A549 (cell line): ENCODE results near the gene RBKS. TPM values are rescaled to one million over a fixed set of nuclear protein-coding genes. Genes with fewer than 3 reads are reported as not detected.

Source experiments
- ATAC-seq, 2 experiments: fragments of 200-7000 bp in 1 of 2; fragments of >200 bp in 1 of 2; cut with Nextera tagmentation in 1 of 2; cut with Tn5 transposase in 1 of 2; 3 replicates each; pipeline versions ENCODE4 v1.8.0 to v1.9.1; 2018 to 2020; ENCODE audit warnings: mild to moderate bottlenecking in 1 of 2, moderate library complexity in 1 of 2
- CTCF ChIA-PET: fragments of 300-600 bp; sonication (Branson Sonifier 250); formaldehyde crosslinking; extraction: SDS; loops from one replicate; lab custom pipeline; 2021; ENCODE audit warnings: antibody characterized with exemption, inconsistent platforms; lab: Yijun Ruan, JAX
- POLR2A ChIA-PET: fragments of 350-600 bp; formaldehyde crosslinking; extraction: SDS; loops from one replicate; lab custom pipeline; 2021; ENCODE audit warnings: antibody characterized with exemption, inconsistent platforms; lab: Yijun Ruan, JAX
- DNase-seq, 2 experiments: peaks; one replicate each; pipeline versions ENCODE4 v3.0.0 to v3.0.0-alpha.2; 2011 to 2016; ENCODE audit warnings: low read depth in 1 of 2, low spot score in 1 of 2
- FAIRE-seq: peaks from 2 replicates; lab custom pipeline; 2011; peaks lifted over from hg19 to GRCh38; lab: Jason Lieb, UNC
- H3K27ac ChIP-seq, 2 experiments: fragments of >200 bp; sonication (Bioruptor Twin); formaldehyde crosslinking; 3 replicates each; pipeline ENCODE4 v1.5.1; 2016 to 2017
- H3K4me1 ChIP-seq: fragments of >200 bp; sonication (Bioruptor Twin); formaldehyde crosslinking; 3 replicates; pipeline ENCODE4 v1.6.1; 2016
- H3K4me2 ChIP-seq: fragments of >200 bp; sonication (Bioruptor Twin); formaldehyde crosslinking; 3 replicates; pipeline ENCODE4 v1.6.1; 2016
- H3K4me3 ChIP-seq: fragments of >200 bp; sonication (Bioruptor Twin); formaldehyde crosslinking; 3 replicates; pipeline ENCODE4 v1.5.1; 2016
- H3K9me3 ChIP-seq: fragments of >200 bp; sonication (Bioruptor Twin); formaldehyde crosslinking; 3 replicates; pipeline ENCODE4 v1.6.1; 2016
- FOSL2 ChIP-seq, 2 experiments: fragments of 450-650 bp in 1 of 2; fragments of >200 bp in 1 of 2; sonication (Bioruptor Twin) in 1 of 2; formaldehyde crosslinking; IDR thresholded peaks; 2 replicates each; pipeline versions ENCODE4 v1.5.0 to v1.6.1; 2016 to 2020; ENCODE audit warnings: mild to moderate bottlenecking in 1 of 2, moderate library complexity in 1 of 2
- FOXS1 ChIP-seq: fragments of 250-450 bp; sonication (Bioruptor Pico); IDR thresholded peaks from 2 replicates; pipeline ENCODE4 v1.5.0; 2020; ENCODE audit warnings: mild to moderate bottlenecking, moderate library complexity
- GATA3 ChIP-seq: IDR thresholded peaks from 2 replicates; pipeline ENCODE4 v1.6.1; 2012; ENCODE audit warnings: borderline replicate concordance
- HDAC2 ChIP-seq: fragments of 200-600 bp; sonication (generic); IDR thresholded peaks from 2 replicates; pipeline ENCODE4 v1.6.1; 2016
- KDM1A ChIP-seq: fragments of 200-600 bp; sonication (generic); IDR thresholded peaks from 2 replicates; pipeline ENCODE4 v1.6.1; 2016; ENCODE audit warnings: low read depth, mild to moderate bottlenecking
- MAFK ChIP-seq: fragments of 450-650 bp; IDR thresholded peaks from 2 replicates; pipeline ENCODE4 v1.6.1; 2014; ENCODE audit not compliant: partially characterized antibody
- NR3C1 ChIP-seq: fragments of >200 bp; sonication (Bioruptor Twin); formaldehyde crosslinking; IDR thresholded peaks from 3 replicates; pipeline ENCODE4 v1.6.1; 2017
- POLR2AphosphoS2 ChIP-seq: conservative IDR thresholded peaks from 2 replicates; pipeline ENCODE4 v1.6.1; 2012; ENCODE audit warnings: low read length, improper control_type of control experiment, inconsistent platforms
- RAD21 ChIP-seq, 2 experiments: fragments of >200 bp in 1 of 2; sonication (Bioruptor Twin) in 1 of 2; formaldehyde crosslinking in 1 of 2; IDR thresholded peaks in 1 of 2; conservative IDR thresholded peaks in 1 of 2; 2 replicates in 1 of 2; 3 replicates in 1 of 2; pipeline ENCODE4 v1.6.1; 2012 to 2018; ENCODE audit warnings: inconsistent platforms in 1 of 2
- RARB ChIP-seq: fragments of 250-450 bp; sonication (Bioruptor Pico); IDR thresholded peaks from 2 replicates; pipeline ENCODE4 v1.8.0; 2021; ENCODE audit warnings: mild to moderate bottlenecking, moderate library complexity
- RNF2 ChIP-seq: fragments of 200-600 bp; sonication (generic); IDR thresholded peaks from 2 replicates; pipeline ENCODE4 v1.6.1; 2016; ENCODE audit warnings: low read depth, mild to moderate bottlenecking, antibody characterized with exemption, moderate library complexity, borderline replicate concordance
- SMC3 ChIP-seq: fragments of >200 bp; sonication (Bioruptor Twin); formaldehyde crosslinking; IDR thresholded peaks from 3 replicates; pipeline ENCODE4 v1.6.1; 2018; ENCODE audit warnings: inconsistent platforms
- ZFP36 ChIP-seq: fragments of 450-650 bp; IDR thresholded peaks from 2 replicates; pipeline ENCODE4 v1.6.1; 2014; ENCODE audit warnings: borderline replicate concordance; ENCODE audit not compliant: partially characterized antibody
- ZSCAN20 ChIP-seq: fragments of 250-450 bp; sonication (Bioruptor Pico); IDR thresholded peaks from 2 replicates; pipeline ENCODE4 v1.8.0; 2022; ENCODE audit warnings: mild to moderate bottlenecking, moderate library complexity
- WGBS: methylation state at CpG from one replicate; pipeline ENCODE4 v1.1.6; 2017; ENCODE audit errors: missing lambda C conversion rate; 5-methylcytosine and 5-hydroxymethylcytosine counted together
- polyA plus RNA-seq, 4 experiments: library from polyadenylated mRNA; depleted of rRNA in 3 of 4; stranded (reverse); fragments of >200 nt; fragmentation: RNase III in 1 of 4; extraction: RNeasy Plus Mini Kit Qiagen cat#74134 plus additional on column Dnase treatment in 1 of 4; gene quantifications; 2 replicates in 3 of 4; 3 replicates in 1 of 4; pipeline ENCODE4 v1.2.3, GENCODE V29; 2011 to 2017
- TF ChIP-seq, protein P1 (sequence below): fragments of 450-650 bp; IDR thresholded peaks from 2 replicates; pipeline ENCODE4 v1.6.1; 2014; ENCODE audit warnings: antibody characterized with exemption
- TF ChIP-seq, protein P2 (sequence below): IDR thresholded peaks from 2 replicates; pipeline ENCODE4 v1.6.1; 2012; ENCODE audit warnings: low read depth, borderline replicate concordance
- TF ChIP-seq, protein P3 (sequence below): IDR thresholded peaks from 2 replicates; pipeline ENCODE4 v1.6.1; 2012
- TF ChIP-seq, protein P4 (sequence below): fragments of 250-450 bp; sonication (Bioruptor Pico); IDR thresholded peaks from 2 replicates; pipeline ENCODE4 v1.5.0; 2020; ENCODE audit warnings: low read depth, mild to moderate bottlenecking, moderate library complexity
- TF ChIP-seq, protein P5 (sequence below): fragments of 250-450 bp; sonication (Bioruptor Pico); IDR thresholded peaks from 2 replicates; pipeline ENCODE4 v1.5.0; 2021; ENCODE audit warnings: mild to moderate bottlenecking, moderate library complexity, borderline replicate concordance
- TF ChIP-seq, protein P6 (sequence below): fragments of 150-350 bp; IDR thresholded peaks from 2 replicates; pipeline ENCODE4 v1.6.1; 2014; ENCODE audit warnings: low read depth, mild to moderate bottlenecking, low read length
- TF ChIP-seq, protein P7 (sequence below): fragments of 200-600 bp; sonication (generic); IDR thresholded peaks from 2 replicates; pipeline ENCODE4 v1.6.1; 2016; ENCODE audit warnings: antibody characterized with exemption, mild to moderate bottlenecking, moderate library complexity

RBKS gene
- polyA plus RNA-seq, 2 of the 4 experiments (the other 2 are of a cell fraction) = 7.6 to 8.5 TPM

DNA sequence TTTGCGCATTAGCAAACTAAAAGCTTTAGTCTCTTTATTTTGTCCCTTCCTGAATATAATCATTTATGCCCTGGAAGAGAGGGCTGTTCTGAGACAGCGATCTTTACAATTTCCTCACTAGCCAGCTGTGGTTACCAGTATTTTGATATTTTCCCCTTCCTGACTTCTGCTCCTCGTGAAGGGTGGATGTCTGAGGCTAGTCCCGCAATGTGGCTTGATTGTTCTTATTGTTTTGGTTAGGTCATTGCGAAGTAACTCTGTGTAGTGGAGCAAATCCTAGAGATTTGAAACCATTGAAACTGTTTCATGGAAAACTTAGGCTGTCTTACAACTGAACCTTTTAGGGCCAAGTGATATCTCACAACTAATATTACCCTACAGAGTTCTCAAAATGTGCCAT is 116.2 kb downstream of the RBKS start:
- Histone ChIP-seq H3K9me3 (no peaks in the 10 kb centered on the region), H3K4me2 (peak overlapping the region; percentile 86), H3K4me3 (peak overlapping the region; percentile 92; the same call in 1 of the 3 replicates), H3K4me1 (peaks cover 37% of the 10 kb centered on the region), H3K27ac (peak overlapping the region; percentile 15 to 94; a peak in 3 of 6 replicates)
- CTCF ChIA-PET = interaction anchor here (1.5 to 4.0 kb wide), 4 partner anchors 19 to 70 kb away, joined by 3 to 13 read pairs (median 12); no protein-coding TSS in a partner anchor
- 94% methylated on average over 5 of the region's 5 CpGs for WGBS
- FAIRE-seq = no peak
- no peak for DNase-seq
- TF ChIP-seq ZFP36 (no peak), NR3C1 (no peak), RNF2 (no peak), ZSCAN20 (CRISPR knock-in tag) (no peak), KDM1A (no peak), MAFK (no peak), FOXS1 (no peak), POLR2AphosphoS2 (no peak), HDAC2 (no peak), GATA3 (no peak), SMC3 (no peak), FOSL2 (IDR thresholded peaks at IDR 0.05) (no peak), FOSL2 (CRISPR knock-in tag; IDR thresholded peaks at IDR 0.05) (no peak), RAD21 (conservative IDR thresholded peaks at IDR 0.05 in 1 of 2, IDR thresholded peaks at IDR 0.05 in 1 of 2) (no peak)
- TF ChIP-seq, protein P1, sequence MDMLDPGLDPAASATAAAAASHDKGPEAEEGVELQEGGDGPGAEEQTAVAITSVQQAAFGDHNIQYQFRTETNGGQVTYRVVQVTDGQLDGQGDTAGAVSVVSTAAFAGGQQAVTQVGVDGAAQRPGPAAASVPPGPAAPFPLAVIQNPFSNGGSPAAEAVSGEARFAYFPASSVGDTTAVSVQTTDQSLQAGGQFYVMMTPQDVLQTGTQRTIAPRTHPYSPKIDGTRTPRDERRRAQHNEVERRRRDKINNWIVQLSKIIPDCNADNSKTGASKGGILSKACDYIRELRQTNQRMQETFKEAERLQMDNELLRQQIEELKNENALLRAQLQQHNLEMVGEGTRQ = no peak
- TF ChIP-seq, protein P2, sequence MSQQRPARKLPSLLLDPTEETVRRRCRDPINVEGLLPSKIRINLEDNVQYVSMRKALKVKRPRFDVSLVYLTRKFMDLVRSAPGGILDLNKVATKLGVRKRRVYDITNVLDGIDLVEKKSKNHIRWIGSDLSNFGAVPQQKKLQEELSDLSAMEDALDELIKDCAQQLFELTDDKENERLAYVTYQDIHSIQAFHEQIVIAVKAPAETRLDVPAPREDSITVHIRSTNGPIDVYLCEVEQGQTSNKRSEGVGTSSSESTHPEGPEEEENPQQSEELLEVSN = no peak
- TF ChIP-seq, protein P3, sequence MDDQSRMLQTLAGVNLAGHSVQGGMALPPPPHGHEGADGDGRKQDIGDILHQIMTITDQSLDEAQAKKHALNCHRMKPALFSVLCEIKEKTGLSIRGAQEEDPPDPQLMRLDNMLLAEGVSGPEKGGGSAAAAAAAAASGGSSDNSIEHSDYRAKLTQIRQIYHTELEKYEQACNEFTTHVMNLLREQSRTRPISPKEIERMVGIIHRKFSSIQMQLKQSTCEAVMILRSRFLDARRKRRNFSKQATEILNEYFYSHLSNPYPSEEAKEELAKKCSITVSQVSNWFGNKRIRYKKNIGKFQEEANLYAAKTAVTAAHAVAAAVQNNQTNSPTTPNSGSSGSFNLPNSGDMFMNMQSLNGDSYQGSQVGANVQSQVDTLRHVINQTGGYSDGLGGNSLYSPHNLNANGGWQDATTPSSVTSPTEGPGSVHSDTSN = no peak
- no peak for ATAC-seq
- POLR2A ChIA-PET = no interaction called here

DNA sequence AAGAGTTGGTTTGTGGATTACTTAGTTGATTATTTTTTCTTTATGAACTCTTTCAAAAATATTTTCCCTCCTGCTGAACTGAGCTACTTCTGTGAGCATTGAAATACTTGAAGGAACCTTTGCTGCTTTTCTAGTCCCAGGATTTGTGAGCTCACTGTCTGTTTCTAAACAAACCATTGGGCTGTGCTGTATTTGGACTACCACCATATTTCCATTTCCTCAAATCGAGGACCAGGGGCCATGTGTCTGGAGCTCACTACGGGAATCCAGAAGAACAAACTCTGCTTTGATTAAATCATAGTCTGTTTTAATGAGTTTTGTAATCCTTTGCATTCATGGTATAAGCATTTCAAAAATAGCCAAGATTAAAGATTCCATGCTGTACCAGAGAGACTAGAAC is 117.4 kb downstream of the RBKS start:
- CTCF ChIA-PET = interaction anchor here (0.9 to 4.0 kb wide), 6 partner anchors 18 to 90 kb away, joined by 3 to 13 read pairs (median 8); no protein-coding TSS in a partner anchor
- POLR2A ChIA-PET = interaction anchor here (0.6 to 0.9 kb wide), 3 partner anchors 10 to 624 kb away, joined by 4 to 8 read pairs (median 4); no protein-coding TSS in a partner anchor
- peak overlapping the region; percentile 62 to 94 for H3K27ac ChIP-seq
- peak overlapping the region; percentile 86 for H3K4me2 ChIP-seq
- H3K4me1 ChIP-seq = peaks cover 37% of the 10 kb centered on the region
- 14% methylated on average over 2 of the region's 2 CpGs for WGBS
- peak overlapping the region; percentile 92 for H3K4me3 ChIP-seq
- TF ChIP-seq, protein P4, sequence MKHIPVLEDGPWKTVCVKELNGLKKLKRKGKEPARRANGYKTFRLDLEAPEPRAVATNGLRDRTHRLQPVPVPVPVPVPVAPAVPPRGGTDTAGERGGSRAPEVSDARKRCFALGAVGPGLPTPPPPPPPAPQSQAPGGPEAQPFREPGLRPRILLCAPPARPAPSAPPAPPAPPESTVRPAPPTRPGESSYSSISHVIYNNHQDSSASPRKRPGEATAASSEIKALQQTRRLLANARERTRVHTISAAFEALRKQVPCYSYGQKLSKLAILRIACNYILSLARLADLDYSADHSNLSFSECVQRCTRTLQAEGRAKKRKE (CRISPR knock-in tag) = no peak
- TF ChIP-seq RNF2 (no peak), FOXS1 (no peak), RARB (CRISPR knock-in tag) (no peak)
- TF ChIP-seq, protein P5, sequence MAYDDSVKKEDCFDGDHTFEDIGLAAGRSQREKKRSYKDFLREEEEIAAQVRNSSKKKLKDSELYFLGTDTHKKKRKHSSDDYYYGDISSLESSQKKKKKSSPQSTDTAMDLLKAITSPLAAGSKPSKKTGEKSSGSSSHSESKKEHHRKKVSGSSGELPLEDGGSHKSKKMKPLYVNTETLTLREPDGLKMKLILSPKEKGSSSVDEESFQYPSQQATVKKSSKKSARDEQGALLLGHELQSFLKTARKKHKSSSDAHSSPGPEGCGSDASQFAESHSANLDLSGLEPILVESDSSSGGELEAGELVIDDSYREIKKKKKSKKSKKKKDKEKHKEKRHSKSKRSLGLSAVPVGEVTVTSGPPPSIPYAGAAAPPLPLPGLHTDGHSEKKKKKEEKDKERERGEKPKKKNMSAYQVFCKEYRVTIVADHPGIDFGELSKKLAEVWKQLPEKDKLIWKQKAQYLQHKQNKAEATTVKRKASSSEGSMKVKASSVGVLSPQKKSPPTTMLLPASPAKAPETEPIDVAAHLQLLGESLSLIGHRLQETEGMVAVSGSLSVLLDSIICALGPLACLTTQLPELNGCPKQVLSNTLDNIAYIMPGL (CRISPR knock-in tag) = no peak
- TF ChIP-seq, protein P6, sequence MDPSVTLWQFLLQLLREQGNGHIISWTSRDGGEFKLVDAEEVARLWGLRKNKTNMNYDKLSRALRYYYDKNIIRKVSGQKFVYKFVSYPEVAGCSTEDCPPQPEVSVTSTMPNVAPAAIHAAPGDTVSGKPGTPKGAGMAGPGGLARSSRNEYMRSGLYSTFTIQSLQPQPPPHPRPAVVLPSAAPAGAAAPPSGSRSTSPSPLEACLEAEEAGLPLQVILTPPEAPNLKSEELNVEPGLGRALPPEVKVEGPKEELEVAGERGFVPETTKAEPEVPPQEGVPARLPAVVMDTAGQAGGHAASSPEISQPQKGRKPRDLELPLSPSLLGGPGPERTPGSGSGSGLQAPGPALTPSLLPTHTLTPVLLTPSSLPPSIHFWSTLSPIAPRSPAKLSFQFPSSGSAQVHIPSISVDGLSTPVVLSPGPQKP = no peak
- TF ChIP-seq, protein P7, sequence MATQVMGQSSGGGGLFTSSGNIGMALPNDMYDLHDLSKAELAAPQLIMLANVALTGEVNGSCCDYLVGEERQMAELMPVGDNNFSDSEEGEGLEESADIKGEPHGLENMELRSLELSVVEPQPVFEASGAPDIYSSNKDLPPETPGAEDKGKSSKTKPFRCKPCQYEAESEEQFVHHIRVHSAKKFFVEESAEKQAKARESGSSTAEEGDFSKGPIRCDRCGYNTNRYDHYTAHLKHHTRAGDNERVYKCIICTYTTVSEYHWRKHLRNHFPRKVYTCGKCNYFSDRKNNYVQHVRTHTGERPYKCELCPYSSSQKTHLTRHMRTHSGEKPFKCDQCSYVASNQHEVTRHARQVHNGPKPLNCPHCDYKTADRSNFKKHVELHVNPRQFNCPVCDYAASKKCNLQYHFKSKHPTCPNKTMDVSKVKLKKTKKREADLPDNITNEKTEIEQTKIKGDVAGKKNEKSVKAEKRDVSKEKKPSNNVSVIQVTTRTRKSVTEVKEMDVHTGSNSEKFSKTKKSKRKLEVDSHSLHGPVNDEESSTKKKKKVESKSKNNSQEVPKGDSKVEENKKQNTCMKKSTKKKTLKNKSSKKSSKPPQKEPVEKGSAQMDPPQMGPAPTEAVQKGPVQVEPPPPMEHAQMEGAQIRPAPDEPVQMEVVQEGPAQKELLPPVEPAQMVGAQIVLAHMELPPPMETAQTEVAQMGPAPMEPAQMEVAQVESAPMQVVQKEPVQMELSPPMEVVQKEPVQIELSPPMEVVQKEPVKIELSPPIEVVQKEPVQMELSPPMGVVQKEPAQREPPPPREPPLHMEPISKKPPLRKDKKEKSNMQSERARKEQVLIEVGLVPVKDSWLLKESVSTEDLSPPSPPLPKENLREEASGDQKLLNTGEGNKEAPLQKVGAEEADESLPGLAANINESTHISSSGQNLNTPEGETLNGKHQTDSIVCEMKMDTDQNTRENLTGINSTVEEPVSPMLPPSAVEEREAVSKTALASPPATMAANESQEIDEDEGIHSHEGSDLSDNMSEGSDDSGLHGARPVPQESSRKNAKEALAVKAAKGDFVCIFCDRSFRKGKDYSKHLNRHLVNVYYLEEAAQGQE = no peak
- no peak for FAIRE-seq
- ATAC-seq = no peak
- no peaks in the 10 kb centered on the region for H3K9me3 ChIP-seq
- no peak for DNase-seq
